GM18519 (cell line): ENCODE results near the gene MAGEF1.

Source experiments
- ATAC-seq: cut with Tn5 transposase; IDR thresholded peaks from one replicate; pipeline ENCODE4 v1.9.1; 2021; ENCODE audit warnings: mild to moderate bottlenecking, moderate library complexity; ENCODE audit not compliant: unreplicated experiment, low FRiP score

MAGEF1 gene, protein sequence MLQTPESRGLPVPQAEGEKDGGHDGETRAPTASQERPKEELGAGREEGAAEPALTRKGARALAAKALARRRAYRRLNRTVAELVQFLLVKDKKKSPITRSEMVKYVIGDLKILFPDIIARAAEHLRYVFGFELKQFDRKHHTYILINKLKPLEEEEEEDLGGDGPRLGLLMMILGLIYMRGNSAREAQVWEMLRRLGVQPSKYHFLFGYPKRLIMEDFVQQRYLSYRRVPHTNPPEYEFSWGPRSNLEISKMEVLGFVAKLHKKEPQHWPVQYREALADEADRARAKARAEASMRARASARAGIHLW

DNA sequence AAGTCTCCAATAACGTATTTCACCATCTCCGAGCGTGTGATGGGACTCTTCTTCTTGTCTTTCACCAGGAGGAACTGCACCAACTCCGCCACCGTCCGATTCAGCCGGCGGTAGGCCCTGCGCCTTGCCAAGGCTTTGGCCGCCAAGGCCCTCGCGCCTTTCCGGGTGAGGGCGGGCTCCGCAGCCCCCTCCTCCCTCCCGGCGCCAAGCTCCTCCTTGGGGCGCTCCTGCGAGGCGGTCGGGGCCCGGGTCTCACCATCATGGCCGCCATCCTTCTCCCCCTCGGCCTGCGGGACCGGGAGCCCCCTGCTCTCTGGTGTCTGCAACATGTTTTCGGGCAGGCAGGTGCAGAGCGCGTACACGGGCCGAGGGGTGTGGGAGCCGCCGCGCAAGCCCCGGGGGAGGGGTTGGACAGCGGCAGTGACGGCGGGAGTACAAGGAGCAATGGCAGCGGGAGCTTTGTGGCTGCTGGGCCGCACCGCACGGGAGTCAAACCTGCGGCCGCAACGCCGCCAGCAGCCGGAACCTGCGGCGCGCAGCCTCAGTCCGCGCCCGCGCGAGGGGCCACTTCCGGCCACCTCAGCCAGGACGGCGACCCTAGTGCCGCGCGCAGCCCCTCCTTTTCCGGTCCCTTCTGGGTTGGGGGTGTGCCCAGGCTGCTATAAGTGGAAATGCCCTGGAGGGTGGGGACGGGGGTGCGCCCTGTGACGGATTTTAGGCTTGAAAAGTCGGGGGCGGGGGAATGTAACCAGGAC, at the start of gene MAGEF1:
MAGEF1 (minus strand) TSS at position 572 of the 755 bp plus-strand sequence; CDS start at position 329, 243 bp downstream.
- ATAC-seq, result no peak

DNA sequence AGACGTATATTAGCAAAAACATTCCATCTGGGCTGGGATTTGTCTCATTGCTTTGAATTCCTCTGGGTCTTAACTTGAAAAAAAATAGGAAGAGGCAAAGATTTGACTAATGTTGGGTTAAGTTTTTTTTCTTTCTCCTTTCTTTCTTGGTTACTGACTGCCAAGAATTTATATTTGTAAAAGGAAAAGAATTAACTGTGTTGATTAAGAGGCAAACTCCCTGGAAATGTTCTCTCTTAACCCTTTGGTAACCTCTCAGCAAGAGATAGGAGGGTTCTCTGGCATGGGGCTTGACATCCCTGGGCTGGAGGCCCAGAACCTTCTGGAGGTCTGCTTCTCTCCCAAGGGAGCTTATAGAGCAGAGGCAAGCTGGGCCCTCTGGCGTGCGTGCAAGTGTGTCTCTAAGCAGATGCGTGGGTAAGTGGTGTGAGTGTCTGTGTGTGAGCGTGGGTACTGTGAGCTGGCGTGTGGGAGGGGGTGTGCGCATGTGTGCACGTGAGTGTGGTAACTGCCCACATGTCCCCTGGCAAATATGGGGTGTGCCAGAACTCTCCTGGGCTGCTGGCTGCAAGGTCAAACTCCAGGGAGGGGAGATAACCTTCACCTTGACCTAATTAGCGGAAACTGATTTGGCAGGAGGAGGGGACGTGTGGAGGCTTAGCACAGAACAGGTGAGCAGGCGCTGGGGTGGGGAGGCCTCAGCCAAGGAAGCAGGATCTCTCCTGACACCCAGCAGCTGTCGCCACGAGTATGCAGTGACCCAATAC, 49.4 kb upstream of the MAGEF1 start:
- no peak for ATAC-seq

DNA sequence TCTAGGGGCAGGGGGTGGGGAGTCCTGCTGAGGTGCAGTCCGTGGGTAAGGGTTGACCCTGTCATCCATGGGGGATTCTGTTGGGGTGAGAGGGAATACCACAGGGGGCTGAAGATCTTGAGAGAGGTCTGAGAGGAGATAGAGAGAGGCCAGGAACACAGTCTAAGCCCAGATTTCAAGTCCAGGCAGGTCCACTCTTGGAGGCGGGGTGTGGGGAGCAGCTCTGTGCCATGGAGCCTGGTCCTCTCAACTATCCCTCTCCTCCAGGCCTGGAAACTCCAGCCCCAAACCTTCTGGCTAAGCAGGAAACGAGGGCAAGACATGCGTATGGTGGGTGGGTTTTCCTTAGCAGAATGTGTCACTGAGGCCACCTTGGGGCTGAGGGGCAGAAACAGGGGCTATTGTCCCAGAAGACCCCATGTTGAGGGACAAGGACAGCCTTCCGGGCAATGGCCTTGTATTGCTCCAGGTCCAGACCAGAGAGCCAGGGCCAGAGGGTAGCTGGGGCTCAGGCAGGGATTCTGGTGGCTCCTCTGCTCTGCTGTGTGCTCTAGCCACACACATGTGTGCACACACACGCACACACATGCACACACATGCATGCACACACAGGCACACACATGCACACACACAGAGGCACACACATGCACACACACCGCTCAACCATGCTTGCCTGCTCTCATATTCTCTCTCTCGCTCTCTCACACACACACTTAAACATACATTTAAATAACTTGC, 48.6 kb upstream of the MAGEF1 start:
- ATAC-seq, result no peak

DNA sequence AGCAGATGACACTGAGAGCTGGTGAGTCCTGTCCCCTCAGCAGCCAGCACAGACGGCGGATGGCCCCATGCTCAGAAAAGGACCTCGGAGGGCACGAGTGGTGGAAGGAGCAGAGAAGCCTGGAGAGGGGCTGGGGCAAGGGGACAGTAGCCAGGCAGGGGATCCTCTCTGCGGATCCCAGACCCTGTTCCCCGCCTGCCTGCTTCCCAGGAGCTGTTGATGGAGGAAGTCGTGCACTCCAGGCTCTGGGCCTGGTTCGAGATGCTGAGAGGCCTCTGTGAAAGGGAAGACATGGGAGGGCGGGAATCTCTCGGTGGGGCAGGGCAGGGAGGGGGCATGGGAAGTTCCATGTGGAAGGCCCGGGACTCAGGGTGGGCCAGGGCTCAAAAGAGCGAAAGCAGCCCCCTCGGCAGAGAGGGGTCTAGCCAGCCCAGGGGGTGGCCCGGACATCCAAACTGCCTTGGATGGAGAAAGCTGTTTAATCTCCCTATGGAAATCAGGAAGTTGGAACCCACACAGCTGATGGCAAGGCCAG, 47.9 kb upstream of the MAGEF1 start:
- ATAC-seq, result no peak

DNA sequence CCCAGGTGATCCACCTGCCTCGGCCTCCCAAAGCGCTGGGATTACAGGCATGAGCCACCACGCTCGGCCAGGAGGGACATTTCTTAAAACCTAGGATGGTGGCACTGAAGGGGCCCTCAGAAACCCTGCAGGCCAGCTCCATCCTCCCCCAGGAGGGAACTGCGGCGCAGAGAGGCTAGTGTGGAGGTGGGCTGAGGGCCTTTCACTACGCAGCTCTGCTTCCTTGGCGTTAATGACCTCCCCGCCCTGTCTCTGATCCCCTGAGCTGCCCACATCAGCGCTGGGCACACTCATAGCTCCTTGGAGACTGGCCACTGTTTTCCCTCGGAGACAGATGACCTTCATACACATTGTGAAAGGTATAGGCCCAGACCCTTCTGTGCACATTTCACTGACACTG, 46.2 kb upstream of the MAGEF1 start:
- no peak for ATAC-seq

DNA sequence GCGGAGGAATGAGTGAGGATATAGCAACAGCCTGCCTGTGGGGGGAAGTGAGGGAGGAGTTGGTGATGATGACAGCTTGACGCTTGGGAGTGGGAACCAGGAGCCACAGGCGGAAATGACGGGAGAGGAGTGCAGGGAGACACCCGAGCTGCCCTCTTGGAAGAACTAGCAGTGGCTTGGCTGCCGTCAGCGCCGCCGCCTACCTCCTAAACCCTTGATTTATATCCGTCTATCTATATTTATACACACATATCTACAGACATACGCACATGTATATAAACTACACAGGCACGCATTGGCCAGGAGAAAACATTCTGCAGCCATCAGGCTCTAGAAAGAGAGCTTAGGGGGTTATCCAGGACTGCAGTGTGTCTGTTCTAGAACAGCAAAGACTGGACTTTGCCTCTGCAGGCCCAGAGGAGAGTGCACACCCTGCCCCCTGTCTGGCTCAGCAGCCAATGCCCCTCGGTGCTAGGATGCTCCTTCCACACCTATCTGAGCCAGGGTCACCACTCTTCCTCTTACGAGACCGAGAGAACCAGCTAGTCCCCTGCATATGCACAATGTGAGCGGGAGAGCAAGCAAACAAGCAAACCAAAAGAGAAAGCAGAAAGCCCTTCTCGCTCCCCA, 45.3 kb upstream of the MAGEF1 start:
- no peak for ATAC-seq

DNA sequence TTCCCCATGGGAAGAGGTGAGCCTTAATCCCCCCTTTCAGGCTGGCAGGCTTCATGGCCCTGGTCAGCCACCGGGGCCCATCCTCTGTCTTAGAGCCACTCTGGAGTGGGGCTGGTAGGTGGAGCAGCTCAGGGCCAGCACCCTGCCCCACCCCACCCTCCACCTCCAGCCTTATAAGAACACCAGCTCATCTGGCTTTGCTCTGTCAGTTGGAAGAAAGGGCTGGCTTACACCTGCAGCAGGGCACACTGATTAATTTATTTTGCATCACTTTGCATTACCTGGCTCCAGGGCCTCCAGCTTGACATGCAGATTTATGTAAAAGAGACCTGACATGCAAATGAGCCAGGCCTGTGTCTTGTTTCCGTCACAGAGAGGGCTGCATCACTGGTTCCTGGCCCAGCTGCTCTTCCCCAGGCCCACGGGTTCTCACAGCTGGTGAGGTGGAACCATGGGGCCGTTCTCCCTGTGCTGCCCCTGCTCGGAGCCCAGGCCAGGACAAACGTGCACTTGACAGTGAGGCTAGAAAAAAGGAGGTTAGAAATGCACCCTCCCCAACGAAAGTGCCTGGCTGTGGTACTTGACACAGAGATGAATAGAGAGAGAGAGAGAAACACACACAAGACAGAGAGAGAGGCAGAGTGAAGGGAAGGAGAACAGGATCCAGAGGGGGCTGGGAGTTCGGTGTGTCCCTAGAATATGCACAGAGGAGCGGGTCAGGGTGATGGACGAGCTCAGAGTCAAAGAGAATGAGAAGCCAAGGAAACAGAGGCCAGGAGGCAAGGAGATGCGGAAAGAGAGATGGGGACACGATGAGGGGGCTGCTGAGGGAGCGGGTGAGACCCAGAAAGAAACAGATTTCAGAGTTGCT, 44.5 kb upstream of the MAGEF1 start:
- ATAC-seq, result no peak

DNA sequence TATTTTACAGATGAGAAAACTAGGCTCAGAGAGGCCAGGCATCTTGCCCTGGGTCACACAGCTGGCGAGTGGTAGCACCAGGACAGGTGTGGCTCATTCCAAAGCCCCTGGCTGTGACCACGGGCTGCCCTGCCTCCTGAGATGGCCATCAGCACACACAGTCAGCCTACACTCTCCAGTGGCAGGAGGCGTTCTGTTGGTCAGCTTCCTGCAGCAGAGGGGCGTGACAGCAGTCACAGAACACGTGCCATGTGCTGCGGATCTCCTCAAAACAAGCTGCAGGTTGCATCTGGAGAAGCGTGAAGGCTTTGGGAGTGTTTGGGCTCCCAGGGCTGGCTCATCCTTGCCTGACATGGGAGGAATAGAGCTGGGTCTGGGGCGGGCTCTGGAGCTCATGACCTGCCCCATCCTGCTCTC, 43.5 kb upstream of the MAGEF1 start:
- ATAC-seq, result no peak

DNA sequence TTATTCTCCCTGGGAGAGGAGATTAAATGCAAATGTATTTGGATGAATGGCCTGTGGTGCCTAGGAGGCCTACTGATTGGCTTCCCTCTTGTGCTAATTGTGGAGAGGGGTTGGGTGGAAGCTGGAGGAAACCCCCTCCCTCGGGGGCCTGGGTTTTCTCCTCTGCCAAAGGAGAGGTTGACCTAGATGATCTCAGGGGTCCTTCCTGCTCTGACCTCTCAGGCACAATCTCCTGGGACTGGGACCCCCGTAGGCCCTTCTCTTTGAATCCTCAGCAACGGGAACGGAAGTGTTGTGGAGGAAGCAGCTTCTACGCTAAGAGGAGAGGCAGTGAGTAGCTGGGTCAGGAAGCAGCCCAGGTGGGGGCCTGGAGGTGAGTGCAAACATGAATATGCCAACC, 40.5 kb upstream of the MAGEF1 start:
- no peak for ATAC-seq

DNA sequence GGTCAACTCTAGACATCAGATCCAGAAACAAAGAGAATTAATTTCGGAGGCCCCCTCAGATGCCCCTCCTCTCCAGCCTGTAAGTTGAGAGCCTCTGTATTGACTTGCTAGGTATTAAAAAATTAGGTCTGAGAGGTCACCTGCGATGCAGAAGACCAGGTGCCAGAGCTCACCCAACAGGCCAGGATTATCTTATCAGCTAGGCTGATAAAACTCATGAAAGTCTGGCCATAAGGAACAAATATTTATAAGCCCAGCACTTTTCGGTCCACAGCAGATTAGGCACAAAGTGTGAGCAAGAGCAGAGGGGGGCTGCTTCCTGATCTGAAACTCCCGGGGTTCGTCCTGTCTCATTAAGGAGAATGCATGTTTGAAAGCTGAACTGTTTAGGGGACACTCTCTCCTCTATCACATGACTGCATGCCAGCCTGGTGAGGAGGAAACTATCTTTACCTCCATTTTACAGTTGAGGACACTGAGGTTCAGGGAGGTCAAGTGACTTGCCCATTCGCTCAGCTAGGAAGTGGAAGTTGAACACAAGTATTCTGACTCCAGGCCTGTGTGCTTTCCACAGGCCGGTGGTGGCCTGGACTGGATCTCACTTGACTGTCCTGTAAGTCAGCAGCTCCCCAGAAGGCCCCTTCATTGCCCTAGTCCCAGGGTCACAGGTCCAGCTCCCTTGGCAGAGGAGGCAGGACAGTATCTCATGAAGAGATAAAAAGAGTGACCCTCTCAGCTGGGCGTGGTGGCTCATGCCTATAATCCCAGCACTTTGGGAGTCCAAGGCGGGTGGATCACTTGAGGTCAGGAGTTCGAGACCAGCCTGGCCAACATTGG, 39.6 kb upstream of the MAGEF1 start:
- no peak for ATAC-seq

DNA sequence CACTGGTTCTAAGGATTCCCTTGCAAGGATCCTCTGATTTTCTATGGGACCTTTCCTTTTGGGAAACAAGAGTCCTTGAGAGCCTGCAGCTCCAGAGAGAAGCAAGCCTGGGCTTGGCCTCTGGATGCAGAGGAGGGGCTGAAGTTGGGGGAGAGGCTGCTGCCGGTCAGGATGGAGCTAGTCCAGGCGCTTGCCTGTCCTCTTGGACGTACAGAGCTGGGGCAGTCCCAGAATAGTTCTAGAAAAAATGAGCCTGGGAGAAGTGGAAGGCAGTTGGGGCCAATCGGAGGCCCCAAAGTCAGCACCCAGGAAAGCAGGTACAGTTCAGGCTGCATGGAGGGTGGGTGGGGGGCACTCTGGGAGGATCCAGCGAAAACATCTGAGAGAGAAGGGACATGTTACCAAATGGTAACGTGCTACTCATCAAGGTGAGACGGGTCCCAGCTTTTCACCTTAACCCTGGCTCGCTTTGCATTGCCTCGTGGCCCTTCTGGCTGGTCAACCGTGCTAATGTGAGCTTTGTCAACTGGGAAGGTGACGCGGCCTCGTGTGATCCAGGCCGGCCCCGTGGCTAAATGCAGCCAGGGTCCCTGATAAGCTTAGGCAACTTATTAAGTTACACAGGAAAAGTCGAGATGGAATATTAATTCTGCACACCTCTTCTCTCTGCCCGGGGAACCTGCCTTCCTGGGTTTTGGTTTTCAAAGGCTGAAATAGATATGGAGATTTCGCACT, 38.7 kb upstream of the MAGEF1 start:
- no peak for ATAC-seq

DNA sequence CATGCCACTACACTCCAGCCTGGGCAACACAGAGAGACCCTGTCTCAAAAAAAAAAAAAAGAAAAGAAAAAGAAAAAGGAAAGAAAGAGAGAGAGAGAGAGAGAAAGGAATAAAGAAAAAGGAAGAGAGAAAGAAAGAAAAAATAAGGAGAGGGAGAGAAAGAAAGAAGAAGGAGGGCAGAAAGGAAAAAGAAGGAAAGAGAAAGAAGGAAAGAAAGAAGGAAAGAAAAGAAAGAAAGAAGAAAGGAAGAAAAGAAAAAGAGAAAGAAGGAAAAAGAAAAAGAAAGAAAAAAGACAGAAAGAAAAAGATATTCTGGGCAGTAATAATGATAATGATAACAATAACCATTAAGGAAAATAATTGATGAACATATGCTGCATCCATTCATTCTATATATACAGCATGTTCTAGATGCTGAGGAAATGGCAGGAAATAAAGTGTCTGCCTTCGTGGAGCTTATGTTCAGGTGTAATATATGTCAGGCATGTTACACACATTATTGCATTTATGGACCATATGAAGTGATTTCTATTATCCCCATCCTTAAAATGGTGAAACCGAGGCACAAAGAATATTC, 37.4 kb upstream of the MAGEF1 start:
- no peak for ATAC-seq

DNA sequence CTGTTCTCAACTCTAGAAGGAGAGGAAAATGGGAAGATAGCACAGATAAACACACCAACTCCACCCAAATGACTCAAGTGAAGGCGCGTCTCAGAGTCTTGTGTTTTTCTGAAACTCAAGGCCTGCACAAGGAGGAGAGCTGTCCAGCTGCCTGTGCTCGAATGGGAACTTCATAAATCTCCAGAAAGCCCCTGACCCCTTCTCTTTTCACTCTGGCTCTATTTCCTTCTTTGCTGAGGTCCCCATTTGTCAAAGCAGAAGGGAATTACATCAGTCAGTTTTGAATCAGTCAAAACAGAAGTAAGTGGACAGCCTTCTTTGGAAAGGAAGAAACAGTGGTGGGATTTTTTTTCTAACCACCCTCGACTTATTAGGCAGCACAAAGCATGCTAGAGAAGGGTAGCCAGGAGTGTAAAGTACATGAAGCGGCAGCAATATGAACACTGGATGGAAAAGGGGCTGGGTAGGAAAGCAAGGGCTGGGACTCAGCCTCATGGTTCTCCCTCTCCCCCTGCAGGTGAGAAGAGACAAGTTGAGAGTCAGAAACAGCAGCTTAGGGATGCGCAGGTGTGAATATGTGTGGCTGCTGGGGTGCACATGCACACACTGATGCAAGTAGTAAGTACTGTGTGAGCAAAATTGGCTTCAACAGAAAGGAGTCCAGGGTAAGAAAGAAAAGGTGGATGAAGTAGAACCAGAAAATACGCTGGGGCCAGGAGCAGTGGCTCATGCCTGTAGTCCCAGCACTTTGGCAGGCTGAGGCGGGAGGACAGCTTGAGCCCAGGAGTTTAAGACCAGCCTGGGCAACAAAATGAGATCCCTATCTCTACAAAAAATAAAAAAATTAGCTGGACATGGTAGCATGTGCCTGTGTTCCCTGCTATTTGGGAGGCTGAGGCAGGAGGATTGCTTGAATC, 36.6 kb upstream of the MAGEF1 start:
- ATAC-seq, result no peak

DNA sequence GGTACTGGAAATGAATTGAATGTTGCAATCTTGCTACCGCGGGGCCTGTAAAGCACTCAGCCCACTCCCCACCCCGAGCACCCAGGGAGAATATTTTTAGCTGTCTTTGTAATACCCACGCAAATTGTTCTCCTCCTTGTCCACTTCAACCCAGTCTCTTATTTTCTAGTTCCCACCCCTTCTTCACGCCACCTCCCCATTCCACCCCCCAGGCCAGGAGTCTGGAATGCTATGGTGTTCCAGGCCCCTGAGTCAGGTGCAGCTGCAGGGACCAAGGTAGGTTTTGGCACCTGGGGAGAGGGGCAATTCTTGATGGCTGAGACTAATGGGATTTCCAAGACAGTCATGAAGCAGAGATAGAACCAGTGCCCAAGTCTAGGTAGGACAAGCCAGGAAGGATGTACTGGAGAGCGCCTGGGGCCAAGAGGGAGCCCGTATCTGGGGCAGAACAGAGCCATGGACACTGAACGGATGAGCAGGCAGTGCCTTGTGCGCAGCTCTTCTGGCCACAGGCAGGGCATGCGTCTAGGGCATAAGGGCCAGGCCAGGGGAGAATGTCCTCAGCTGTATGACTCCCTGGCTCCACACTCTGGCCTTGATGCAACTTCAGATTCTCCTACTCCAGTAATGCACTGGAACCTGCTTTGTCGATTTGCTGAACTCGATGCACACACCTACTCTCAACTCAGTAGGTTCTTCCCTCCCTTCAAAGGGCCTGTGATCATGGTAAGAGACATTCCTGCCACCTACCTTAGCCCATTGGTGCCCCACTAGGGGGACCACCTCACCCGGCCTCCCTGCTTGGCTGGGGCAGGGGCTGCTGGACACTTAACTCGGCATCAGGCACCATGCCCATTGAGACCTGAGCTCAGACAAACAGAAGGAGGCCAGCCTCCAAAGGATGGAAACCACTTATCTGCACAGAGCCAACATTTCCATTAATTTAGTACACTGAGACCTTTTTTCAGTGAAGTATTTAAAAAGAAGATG, 34.6 kb upstream of the MAGEF1 start:
- no peak for ATAC-seq

DNA sequence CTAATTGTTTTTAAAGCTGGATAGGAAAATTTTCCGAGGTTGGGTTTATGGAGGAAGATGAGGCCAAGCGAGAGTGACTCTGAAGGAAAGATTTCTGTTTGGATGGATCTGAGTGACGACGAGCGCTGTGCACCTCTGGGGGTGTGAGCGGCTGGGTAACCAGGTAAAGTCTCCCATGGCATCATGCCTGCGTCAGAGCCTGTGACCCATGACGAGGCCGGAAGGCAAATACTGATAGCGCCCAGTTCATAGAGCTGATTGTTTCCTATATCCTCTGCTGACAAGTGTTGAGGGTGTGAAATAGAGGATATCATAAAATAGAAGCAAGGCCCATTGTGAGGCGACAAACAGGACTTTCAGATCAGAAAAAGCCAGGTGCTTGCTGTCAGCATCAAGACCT, 33.7 kb upstream of the MAGEF1 start:
- ATAC-seq, result no peak
